Measurements from ENCODE around the gene DNLZ. TPM values are rescaled to one million over a fixed set of nuclear protein-coding genes. Genes with fewer than 3 reads are reported as not detected.

The DNLZ gene
- polyA plus RNA-seq, 1 donor = 17.0 TPM

DNA sequence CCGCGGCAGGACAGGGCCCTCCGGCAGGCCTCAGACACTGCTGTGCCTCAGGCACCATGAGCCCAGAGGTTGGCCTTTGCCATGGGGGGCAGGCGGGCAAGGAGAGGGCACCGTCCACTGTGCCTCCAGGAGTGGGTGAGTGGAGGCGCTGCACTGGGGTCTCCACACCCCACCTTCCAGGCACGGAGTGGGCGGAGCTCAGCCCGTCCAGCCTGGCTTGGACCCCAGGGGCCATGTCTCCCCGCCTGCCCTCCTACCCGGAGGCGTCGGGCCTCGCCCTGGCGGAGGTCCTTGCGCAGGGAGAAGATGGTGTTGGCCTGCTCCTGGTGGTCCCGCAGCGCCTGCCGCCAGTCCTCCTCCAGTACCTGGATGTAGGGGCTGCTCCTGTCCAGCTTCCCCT is 6.5 kb upstream of the DNLZ start:
- WGBS (ENCODE audit: insufficient coverage, low lambda C conversion rate) = no CpG with 5 or more reads among the region's 19 CpGs
- H3K36me3 ChIP-seq (ENCODE audit: control insufficient read depth, insufficient read depth, low read length) = peaks cover 4% of the 10 kb centered on the region
- H3K9me3 ChIP-seq (ENCODE audit: control insufficient read depth, low read depth, low read length) = no peaks in the 10 kb centered on the region
- peaks cover under 1% of the 10 kb centered on the region for H3K27me3 ChIP-seq (ENCODE audit: control insufficient read depth, insufficient read depth, low read length)
- H3K4me1 ChIP-seq (ENCODE audit: control insufficient read depth, insufficient read depth, low read length) = peaks cover 15% of the 10 kb centered on the region
- no peak overlapping the region for H3K4me3 ChIP-seq (ENCODE audit: low read length)
- no peak overlapping the region for H3K27ac ChIP-seq (ENCODE audit: low read length)
- no peak for DNase-seq

DNA sequence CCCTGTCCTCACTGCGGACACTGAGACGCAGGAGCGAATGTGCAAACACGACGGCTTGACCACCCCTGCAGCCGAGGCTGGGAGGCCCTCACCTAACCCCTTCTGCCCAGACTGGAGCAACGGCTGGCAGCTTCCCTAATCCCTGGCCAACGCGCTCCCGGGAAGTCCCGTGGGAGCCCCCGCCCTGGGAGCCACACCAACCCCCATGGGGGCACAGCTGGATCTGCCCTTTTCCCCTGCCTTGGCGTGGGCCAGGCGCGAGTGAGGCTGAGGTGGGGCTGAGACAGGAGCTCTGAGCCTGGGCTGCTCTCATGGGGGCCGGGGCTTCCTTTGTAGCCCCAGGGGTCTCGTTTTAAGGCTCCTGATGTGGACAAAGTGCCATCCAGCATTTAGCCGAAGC is 4.6 kb upstream of the DNLZ start:
- Histone ChIP-seq H3K36me3 (ENCODE audit: control insufficient read depth, insufficient read depth, low read length) (no peaks in the 10 kb centered on the region), H3K4me1 (ENCODE audit: control insufficient read depth, insufficient read depth, low read length) (peaks cover 15% of the 10 kb centered on the region), H3K27ac (ENCODE audit: low read length) (no peak overlapping the region), H3K4me3 (ENCODE audit: low read length) (no peak overlapping the region), H3K9me3 (ENCODE audit: control insufficient read depth, low read depth, low read length) (peaks cover 6% of the 10 kb centered on the region), H3K27me3 (ENCODE audit: control insufficient read depth, insufficient read depth, low read length) (peaks cover 14% of the 10 kb centered on the region)
- DNase-seq = no peak
- no CpG with 5 or more reads among the region's 18 CpGs for WGBS (ENCODE audit: insufficient coverage, low lambda C conversion rate)

DNA sequence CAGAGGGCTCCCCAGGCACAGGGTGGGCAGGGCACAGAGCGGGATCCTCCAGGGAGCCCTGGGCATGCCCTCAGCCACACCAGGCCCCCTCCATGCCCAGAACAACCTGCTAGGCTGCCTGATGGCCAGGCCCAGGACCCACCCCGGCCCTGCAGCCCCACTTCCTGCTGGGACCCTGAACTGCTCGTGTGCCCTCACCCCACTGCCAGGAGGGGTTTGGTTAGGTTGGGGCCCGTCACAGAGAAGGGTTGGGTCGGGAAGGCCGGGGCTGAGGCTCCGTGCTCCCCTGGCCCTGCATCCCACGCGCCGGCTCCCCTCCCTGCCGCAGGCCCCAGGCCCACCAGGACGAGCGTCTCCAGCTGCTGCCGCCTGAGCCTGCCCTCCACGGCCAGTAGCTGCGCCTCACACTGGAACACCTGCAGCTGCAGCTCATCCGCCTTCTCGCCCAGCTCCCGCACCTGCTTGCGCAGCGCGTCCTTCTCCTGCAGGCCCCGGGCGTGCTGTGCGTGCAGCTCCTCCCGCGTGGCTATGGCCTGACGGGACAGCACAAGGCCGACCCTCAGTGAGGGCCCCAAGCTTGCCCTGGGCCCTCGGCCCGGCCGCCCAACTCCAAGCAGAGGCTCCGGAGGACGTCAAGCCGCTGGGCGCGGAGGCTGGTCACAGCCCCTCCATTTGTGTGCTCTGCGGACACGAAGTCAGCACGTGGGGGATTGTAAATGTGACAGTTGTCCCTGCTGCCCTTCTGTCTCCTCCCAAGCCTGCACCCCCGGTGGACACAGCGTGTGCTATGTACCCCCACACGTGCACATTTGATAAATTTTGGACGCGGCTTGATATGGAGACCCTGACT is 4.0 kb upstream of the DNLZ start:
- peaks cover 6% of the 10 kb centered on the region for H3K9me3 ChIP-seq (ENCODE audit: control insufficient read depth, low read depth, low read length)
- no peak for DNase-seq
- H3K4me1 ChIP-seq (ENCODE audit: control insufficient read depth, insufficient read depth, low read length) = peaks cover 13% of the 10 kb centered on the region
- H3K36me3 ChIP-seq (ENCODE audit: control insufficient read depth, insufficient read depth, low read length) = no peaks in the 10 kb centered on the region
- no peak overlapping the region for H3K4me3 ChIP-seq (ENCODE audit: low read length)
- H3K27me3 ChIP-seq (ENCODE audit: control insufficient read depth, insufficient read depth, low read length) = peaks cover 14% of the 10 kb centered on the region
- WGBS (ENCODE audit: insufficient coverage, low lambda C conversion rate) = no CpG with 5 or more reads among the region's 45 CpGs
- H3K27ac ChIP-seq (ENCODE audit: low read length) = no peak overlapping the region

GRCh38 chr9:136366826-136367225 is 3.3 kb upstream of the DNLZ start:
- Histone ChIP-seq H3K27ac (ENCODE audit: low read length) (no peak overlapping the region), H3K4me3 (ENCODE audit: low read length) (no peak overlapping the region), H3K36me3 (ENCODE audit: control insufficient read depth, insufficient read depth, low read length) (peaks cover under 1% of the 10 kb centered on the region), H3K27me3 (ENCODE audit: control insufficient read depth, insufficient read depth, low read length) (peaks cover 14% of the 10 kb centered on the region), H3K4me1 (ENCODE audit: control insufficient read depth, insufficient read depth, low read length) (peaks cover 14% of the 10 kb centered on the region), H3K9me3 (ENCODE audit: control insufficient read depth, low read depth, low read length) (peaks cover 6% of the 10 kb centered on the region)
- WGBS (ENCODE audit: insufficient coverage, low lambda C conversion rate) = no CpG with 5 or more reads among the region's 9 CpGs
- no peak for DNase-seq

DNA sequence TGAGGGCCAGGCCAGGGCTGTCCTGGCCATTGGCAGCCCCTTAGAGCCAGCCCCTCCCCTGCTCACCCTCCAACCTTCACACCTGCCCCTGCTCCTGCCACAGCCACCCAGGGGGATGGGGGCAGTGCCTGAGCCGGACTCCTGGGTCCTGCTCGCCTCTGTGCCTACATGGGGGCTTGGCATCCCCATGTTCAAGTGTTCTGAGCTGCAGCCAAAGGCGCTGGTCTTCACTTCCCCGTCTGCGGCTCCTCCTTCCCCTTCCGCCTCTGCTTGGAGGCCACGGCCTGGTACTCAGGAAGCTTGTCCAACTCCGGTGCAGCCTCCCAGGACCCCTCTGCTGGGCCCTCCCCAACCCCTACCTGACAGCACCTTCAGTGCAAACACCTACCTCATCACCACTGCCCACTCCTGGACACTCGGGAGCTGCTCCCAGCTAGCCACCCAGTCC is 2.3 kb upstream of the DNLZ start:
- H3K36me3 ChIP-seq (ENCODE audit: control insufficient read depth, insufficient read depth, low read length) = peaks cover 5% of the 10 kb centered on the region
- DNase-seq = no peak
- no peak overlapping the region for H3K4me3 ChIP-seq (ENCODE audit: low read length)
- H3K27ac ChIP-seq (ENCODE audit: low read length) = no peak overlapping the region
- WGBS (ENCODE audit: insufficient coverage, low lambda C conversion rate) = no CpG with 5 or more reads among the region's 9 CpGs
- peaks cover 18% of the 10 kb centered on the region for H3K4me1 ChIP-seq (ENCODE audit: control insufficient read depth, insufficient read depth, low read length)
- H3K9me3 ChIP-seq (ENCODE audit: control insufficient read depth, low read depth, low read length) = peaks cover 6% of the 10 kb centered on the region
- peaks cover 14% of the 10 kb centered on the region for H3K27me3 ChIP-seq (ENCODE audit: control insufficient read depth, insufficient read depth, low read length)

DNA sequence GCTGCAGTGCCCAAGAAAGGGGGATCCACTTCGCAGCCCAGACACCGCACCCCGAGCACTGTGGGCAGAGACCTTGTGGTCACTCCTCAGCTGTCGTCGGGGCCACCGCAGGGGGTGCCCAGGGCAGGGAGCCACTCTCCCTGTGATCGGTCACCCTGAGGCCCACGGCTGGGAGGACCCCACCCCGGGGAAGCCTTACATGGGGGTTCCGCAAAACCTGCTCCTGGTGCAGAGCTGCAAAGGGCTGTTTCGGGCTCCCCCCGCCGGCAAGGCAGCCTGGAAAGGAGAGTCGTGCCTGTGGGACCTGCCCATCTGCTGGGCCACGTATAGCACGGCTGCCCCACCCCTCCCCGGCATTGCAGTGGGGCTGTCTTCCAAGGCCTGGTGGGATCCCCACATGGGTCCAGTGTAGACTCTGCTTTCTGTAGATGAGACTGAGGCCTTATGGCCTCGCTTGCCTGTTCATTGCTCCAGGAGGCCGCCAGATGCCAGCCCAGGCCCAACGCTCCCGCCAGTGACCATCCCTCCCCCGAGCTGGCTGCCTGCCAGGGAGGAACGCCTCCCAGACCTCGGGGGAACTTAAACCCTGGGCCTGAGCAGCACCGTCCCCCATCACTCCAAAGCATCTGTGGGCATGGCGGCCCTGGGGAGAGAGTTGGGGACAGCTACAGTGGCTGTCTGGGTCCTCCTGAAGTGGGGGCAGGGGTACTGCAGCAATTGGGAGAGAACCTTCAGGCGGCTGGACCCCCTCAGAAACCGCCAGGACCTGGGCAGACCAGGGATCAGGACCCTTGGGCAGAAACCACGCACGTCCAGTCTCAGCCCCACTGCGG is 1.6 kb upstream of the DNLZ start:
- Histone ChIP-seq H3K36me3 (ENCODE audit: control insufficient read depth, insufficient read depth, low read length) (peaks cover 5% of the 10 kb centered on the region), H3K9me3 (ENCODE audit: control insufficient read depth, low read depth, low read length) (peaks cover 7% of the 10 kb centered on the region), H3K4me3 (ENCODE audit: low read length) (no peak overlapping the region), H3K27me3 (ENCODE audit: control insufficient read depth, insufficient read depth, low read length) (peaks cover 14% of the 10 kb centered on the region), H3K4me1 (ENCODE audit: control insufficient read depth, insufficient read depth, low read length) (peaks cover 18% of the 10 kb centered on the region), H3K27ac (ENCODE audit: low read length) (no peak overlapping the region)
- no peak for DNase-seq
- WGBS (ENCODE audit: insufficient coverage, low lambda C conversion rate) = no CpG with 5 or more reads among the region's 31 CpGs

- DNase-seq = no peak
- H3K9me3 ChIP-seq (ENCODE audit: control insufficient read depth, low read depth, low read length) = peaks cover 11% of the 10 kb centered on the region
- no peak overlapping the region for H3K27ac ChIP-seq (ENCODE audit: low read length)
- peaks cover 18% of the 10 kb centered on the region for H3K4me1 ChIP-seq (ENCODE audit: control insufficient read depth, insufficient read depth, low read length)
- H3K27me3 ChIP-seq (ENCODE audit: control insufficient read depth, insufficient read depth, low read length) = peaks cover 14% of the 10 kb centered on the region
- no CpG with 5 or more reads among the region's 54 CpGs for WGBS (ENCODE audit: insufficient coverage, low lambda C conversion rate)
- peaks cover 6% of the 10 kb centered on the region for H3K36me3 ChIP-seq (ENCODE audit: control insufficient read depth, insufficient read depth, low read length)
- H3K4me3 ChIP-seq (ENCODE audit: low read length) = no peak overlapping the region
Measured at GRCh38 chr9:136363949-136364748, 605 bp upstream of the DNLZ start.

DNA sequence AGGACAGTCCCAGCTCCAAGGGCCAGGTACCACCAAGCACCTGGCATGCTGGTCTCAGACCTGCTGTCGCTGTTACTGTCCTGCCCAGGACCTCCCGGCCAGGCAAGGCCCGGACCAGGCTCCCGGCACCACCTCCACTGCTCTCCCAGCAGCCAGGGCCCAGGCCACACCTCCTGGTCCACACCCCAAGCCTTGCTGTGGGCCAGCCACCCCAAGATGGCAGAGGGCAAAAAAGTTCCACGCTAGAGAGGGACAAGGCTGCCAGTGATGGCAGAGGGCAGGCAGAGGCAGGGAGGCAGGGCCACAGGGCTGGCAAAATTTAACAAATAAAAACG is 1.1 kb downstream of the DNLZ start:
- no CpG with 5 or more reads among the region's 6 CpGs for WGBS (ENCODE audit: insufficient coverage, low lambda C conversion rate)

DNA sequence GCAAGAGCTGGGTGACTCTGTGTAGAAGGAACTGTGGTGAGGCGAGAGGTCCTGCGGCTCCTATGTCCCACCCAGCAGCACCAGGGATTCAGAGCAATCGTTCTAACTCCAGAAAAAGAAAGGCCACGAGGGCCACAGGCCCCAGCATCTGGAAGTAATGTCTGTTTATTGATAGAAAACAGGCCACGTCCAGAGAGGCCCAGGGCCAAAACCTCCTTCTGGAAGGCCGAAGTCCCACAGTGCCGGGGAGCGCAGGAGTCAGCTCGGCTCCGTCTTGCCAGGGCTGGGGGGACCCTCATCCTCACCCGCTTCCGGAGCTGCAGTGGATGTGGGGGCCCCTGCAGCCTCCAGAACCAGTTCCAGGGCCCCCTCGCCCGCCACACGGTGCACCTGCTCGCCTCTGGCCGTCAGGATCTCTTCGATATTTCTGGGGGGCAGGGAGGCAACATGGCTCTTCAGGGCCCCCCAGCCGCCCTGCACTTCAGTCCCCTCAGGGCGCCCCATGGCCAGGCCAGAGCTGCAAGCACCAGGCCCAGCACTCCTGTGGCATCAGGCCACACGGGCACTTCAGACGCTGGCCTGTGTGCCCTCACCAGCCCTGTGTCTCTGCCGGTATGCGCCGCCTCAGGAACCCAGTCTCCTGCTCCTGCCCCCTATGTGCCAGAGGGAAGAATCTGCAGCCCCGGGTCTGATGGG is 1.6 kb downstream of the DNLZ start:
- Histone ChIP-seq H3K27me3 (ENCODE audit: control insufficient read depth, insufficient read depth, low read length) (peaks cover 14% of the 10 kb centered on the region), H3K27ac (ENCODE audit: low read length) (peak overlapping the region; percentile 54), H3K4me3 (ENCODE audit: low read length) (no peak overlapping the region), H3K4me1 (ENCODE audit: control insufficient read depth, insufficient read depth, low read length) (peaks cover 18% of the 10 kb centered on the region), H3K36me3 (ENCODE audit: control insufficient read depth, insufficient read depth, low read length) (peaks cover 22% of the 10 kb centered on the region), H3K9me3 (ENCODE audit: control insufficient read depth, low read depth, low read length) (peaks cover 11% of the 10 kb centered on the region)
- DNase-seq = no peak
- WGBS (ENCODE audit: insufficient coverage, low lambda C conversion rate) = no CpG with 5 or more reads among the region's 26 CpGs

More for the DNA sequence above, 1.1 kb downstream of the DNLZ start:
- Histone ChIP-seq H3K36me3 (ENCODE audit: control insufficient read depth, insufficient read depth, low read length) (peaks cover 17% of the 10 kb centered on the region), H3K9me3 (ENCODE audit: control insufficient read depth, low read depth, low read length) (peaks cover 11% of the 10 kb centered on the region), H3K27me3 (ENCODE audit: control insufficient read depth, insufficient read depth, low read length) (peaks cover 14% of the 10 kb centered on the region), H3K4me1 (ENCODE audit: control insufficient read depth, insufficient read depth, low read length) (peaks cover 18% of the 10 kb centered on the region), H3K27ac (ENCODE audit: low read length) (peak overlapping the region; percentile 54), H3K4me3 (ENCODE audit: low read length) (no peak overlapping the region)
- DNase-seq = no peak

Measured in large intestine (tissue), 3 donors.